Gastrocnemius medialis (tissue), 4 donors: Measurements from ENCODE around the gene OSTN. TPM values are rescaled to one million over a fixed set of nuclear protein-coding genes. Genes with fewer than 3 reads are reported as not detected.
"Not testable (repeated sequence)": the region's sequence is repeated elsewhere in the genome, so short reads cannot be mapped to it uniquely, and the experiment has no call there.

Experiments
- ATAC-seq, 2 donors: fragments of 150-250 bp; one replicate each; pipeline ENCODE4 v1.9.1; 2016
- DNase-seq, 2 donors: peaks; one replicate each; pipeline ENCODE4 v3.0.0-alpha.2; 2019
- H3K27ac ChIP-seq, 4 donors: fragments of 200-600 bp; sonication (generic); 1 replicate in 1 of 4; 2 replicates in 3 of 4; pipeline ENCODE4 v1.5.1; 2016 to 2018; ENCODE audit warnings: mild to moderate bottlenecking in 2 of 4, moderate library complexity in 1 of 4
- H3K27me3 ChIP-seq, 3 donors: fragments of 200-600 bp; sonication (generic) in 2 of 3; 1 replicate in 1 of 3; 2 replicates in 2 of 3; pipeline versions ENCODE4 v1.5.1 to v1.6.0; 2016 to 2019; ENCODE audit warnings: mild to moderate bottlenecking in 1 of 3, moderate library complexity in 1 of 3
- H3K36me3 ChIP-seq, 2 donors: fragments of 200-600 bp; sonication (generic) in 1 of 2; one replicate each; pipeline ENCODE4 v1.5.1; 2017 to 2018
- H3K4me1 ChIP-seq, 2 donors: fragments of 200-600 bp; sonication (generic) in 1 of 2; one replicate each; pipeline ENCODE4 v1.5.1; 2016 to 2017; ENCODE audit warnings: mild to moderate bottlenecking in 2 of 2
- H3K4me3 ChIP-seq, 4 donors: fragments of 200-600 bp; sonication (generic) in 3 of 4; 1 replicate in 1 of 4; 2 replicates in 3 of 4; pipeline ENCODE4 v1.5.1; 2016 to 2019; ENCODE audit warnings: mild to moderate bottlenecking in 2 of 4
- H3K9me3 ChIP-seq, 3 donors: fragments of 200-600 bp; sonication (generic) in 2 of 3; 1 replicate in 1 of 3; 2 replicates in 2 of 3; pipeline ENCODE4 v1.5.1; 2016 to 2019
- POLR2A ChIP-seq, 2 donors: fragments of 450-650 bp; IDR thresholded peaks; one replicate each; pipeline ENCODE4 v1.6.1; 2017; ENCODE audit warnings: antibody characterized with exemption in 2 of 2, mild to moderate bottlenecking in 2 of 2, moderate library complexity in 2 of 2
- in situ Hi-C, 4 donors: fragments of 200-750 bp; cut with MboI; loops; one replicate each; pipeline versions ENCODE4 v1.15.0 to v1.8.0; 2017; ENCODE audit warnings: low sequenced_read_pairs in 4 of 4
- intact Hi-C: fragments of 100-400 bp; cut with DNase I; formaldehyde crosslinking; loops from one replicate; pipeline ENCODE4 v1.15.1; 2023; ENCODE audit warnings: low total_unique reads
- total RNA-seq, 4 donors: library from RNA; depleted of rRNA; stranded (reverse); fragments of >200 nt; gene quantifications; one replicate each; pipeline versions ENCODE4 v1.1.0 to v1.2.3, GENCODE V29; 2016
- TF ChIP-seq, protein P1 (sequence below), 5 experiments: fragments of 450-650 bp in 3 of 5; fragments of 200-600 bp in 2 of 5; sonication (generic) in 2 of 5; IDR thresholded peaks in 4 of 5; conservative IDR thresholded peaks in 1 of 5; 1 replicate in 4 of 5; 2 replicates in 1 of 5; pipeline ENCODE4 v1.5.1; 2016 to 2019; ENCODE audit warnings: antibody characterized with exemption in 5 of 5, mild to moderate bottlenecking in 3 of 5, moderate library complexity in 3 of 5

The OSTN gene
- total RNA-seq, 4 donors from 2014 or later, result 0.07 TPM; not detected in 3

- no peak for ATAC-seq
- no peak for DNase-seq
- Histone ChIP-seq H3K4me3 (no peak overlapping the region), H3K36me3 (no peaks in the 10 kb centered on the region), H3K27me3 (no peaks in the 10 kb centered on the region), H3K27ac (no peak overlapping the region), H3K9me3 (no peaks in the 10 kb centered on the region), H3K4me1 (no peaks in the 10 kb centered on the region)
- intact Hi-C loops, result no loop called here
- in situ Hi-C loops, result no loop called here
- TF ChIP-seq, protein P1, sequence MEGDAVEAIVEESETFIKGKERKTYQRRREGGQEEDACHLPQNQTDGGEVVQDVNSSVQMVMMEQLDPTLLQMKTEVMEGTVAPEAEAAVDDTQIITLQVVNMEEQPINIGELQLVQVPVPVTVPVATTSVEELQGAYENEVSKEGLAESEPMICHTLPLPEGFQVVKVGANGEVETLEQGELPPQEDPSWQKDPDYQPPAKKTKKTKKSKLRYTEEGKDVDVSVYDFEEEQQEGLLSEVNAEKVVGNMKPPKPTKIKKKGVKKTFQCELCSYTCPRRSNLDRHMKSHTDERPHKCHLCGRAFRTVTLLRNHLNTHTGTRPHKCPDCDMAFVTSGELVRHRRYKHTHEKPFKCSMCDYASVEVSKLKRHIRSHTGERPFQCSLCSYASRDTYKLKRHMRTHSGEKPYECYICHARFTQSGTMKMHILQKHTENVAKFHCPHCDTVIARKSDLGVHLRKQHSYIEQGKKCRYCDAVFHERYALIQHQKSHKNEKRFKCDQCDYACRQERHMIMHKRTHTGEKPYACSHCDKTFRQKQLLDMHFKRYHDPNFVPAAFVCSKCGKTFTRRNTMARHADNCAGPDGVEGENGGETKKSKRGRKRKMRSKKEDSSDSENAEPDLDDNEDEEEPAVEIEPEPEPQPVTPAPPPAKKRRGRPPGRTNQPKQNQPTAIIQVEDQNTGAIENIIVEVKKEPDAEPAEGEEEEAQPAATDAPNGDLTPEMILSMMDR (IDR thresholded peaks at IDR 0.05 in 4 of 5, conservative IDR thresholded peaks at IDR 0.05 in 1 of 5), result no peak
- TF ChIP-seq POLR2A (IDR thresholded peaks at IDR 0.05), result no peak
Observed at GRCh38 chr3:191176038-191176785, 22.8 kb upstream of the OSTN start.

- intact Hi-C loops, H3K9me3 ChIP-seq, ATAC-seq, H3K4me3 ChIP-seq, H3K27ac ChIP-seq, H3K4me1 ChIP-seq, DNase-seq, H3K27me3 ChIP-seq, in situ Hi-C loops, H3K36me3 ChIP-seq: not testable (repeated sequence)
Observed at GRCh38 chr3:191185382-191185781, 13.7 kb upstream of the OSTN start.

DNA sequence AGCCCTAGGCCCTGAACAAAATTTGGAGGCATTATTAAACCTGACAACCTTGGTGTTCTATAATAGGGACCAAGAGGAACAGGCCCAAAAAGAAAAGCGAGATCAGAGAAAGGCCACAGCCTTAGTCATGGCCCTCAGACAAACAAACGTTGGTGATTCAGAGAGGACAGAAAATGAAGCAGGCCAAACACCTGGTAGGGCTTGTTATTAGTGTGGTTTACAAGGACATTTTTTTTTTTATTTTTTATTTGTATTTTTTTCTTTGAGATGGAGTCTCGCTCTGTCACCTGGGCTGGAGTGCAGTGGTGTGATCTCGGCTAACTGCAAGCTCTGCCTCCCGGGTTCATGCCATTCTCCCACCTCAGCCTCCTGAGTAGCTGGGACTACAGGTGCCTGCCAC lies 10.8 kb upstream of the OSTN start:
- DNase-seq, H3K27me3 ChIP-seq, H3K4me3 ChIP-seq, intact Hi-C loops, ATAC-seq, H3K9me3 ChIP-seq, H3K4me1 ChIP-seq, H3K36me3 ChIP-seq, in situ Hi-C loops, H3K27ac ChIP-seq: not testable (repeated sequence)

- in situ Hi-C loops, DNase-seq, H3K9me3 ChIP-seq, H3K36me3 ChIP-seq, H3K4me1 ChIP-seq, H3K4me3 ChIP-seq, H3K27ac ChIP-seq, ATAC-seq, H3K27me3 ChIP-seq, intact Hi-C loops: not testable (repeated sequence)
Observed at GRCh38 chr3:191192270-191192669, 6.8 kb upstream of the OSTN start.

- Histone ChIP-seq H3K27me3 (no peaks in the 10 kb centered on the region), H3K4me3 (no peak overlapping the region), H3K4me1 (no peaks in the 10 kb centered on the region), H3K36me3 (no peaks in the 10 kb centered on the region), H3K9me3 (no peaks in the 10 kb centered on the region), H3K27ac (no peak overlapping the region)
- DNase-seq, result no peak
- intact Hi-C loops (no loop called here), in situ Hi-C loops (no loop called here)
- ATAC-seq, result no peak
- TF ChIP-seq, protein P1 (IDR thresholded peaks at IDR 0.05 in 4 of 5, conservative IDR thresholded peaks at IDR 0.05 in 1 of 5), result no peak
- no peak for TF ChIP-seq POLR2A (IDR thresholded peaks at IDR 0.05)
Observed at GRCh38 chr3:191192941-191193340, 6.1 kb upstream of the OSTN start.

DNA sequence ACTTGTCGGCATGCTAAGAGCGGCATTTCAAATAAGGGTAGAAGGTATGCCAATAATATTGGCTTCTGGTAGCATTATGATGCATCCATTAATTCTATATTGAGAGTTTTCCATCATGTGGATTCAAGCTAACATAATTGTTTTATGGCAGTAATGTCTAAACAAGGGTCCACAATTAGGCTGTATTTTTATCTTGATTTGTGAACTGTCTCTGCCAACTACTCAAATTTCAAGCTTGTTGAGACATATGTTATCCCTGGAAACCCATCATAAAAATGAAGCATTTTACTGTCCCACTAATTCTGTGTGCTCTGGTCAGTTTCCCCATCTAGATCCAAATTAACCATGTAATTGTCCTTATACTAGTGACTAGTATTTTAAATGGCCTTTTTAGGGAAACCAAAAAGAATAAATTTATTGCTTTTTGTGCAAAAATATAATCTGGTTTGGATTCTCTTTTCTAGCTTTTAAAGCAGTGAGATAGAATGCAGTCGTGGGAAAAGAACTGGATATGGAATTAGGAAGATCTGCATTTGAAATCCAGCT lies 1.2 kb upstream of the OSTN start:
- ATAC-seq (no peak), DNase-seq (no peak)
- H3K4me3 ChIP-seq, result no peak overlapping the region
- no peaks in the 10 kb centered on the region for H3K9me3 ChIP-seq
- TF ChIP-seq, protein P1 (IDR thresholded peaks at IDR 0.05 in 4 of 5, conservative IDR thresholded peaks at IDR 0.05 in 1 of 5), result no peak
- no peak for TF ChIP-seq POLR2A (IDR thresholded peaks at IDR 0.05)
- intact Hi-C loops, result no loop called here
- in situ Hi-C loops, result no loop called here
- no peak overlapping the region for H3K27ac ChIP-seq
- no peaks in the 10 kb centered on the region for H3K4me1 ChIP-seq
- no peaks in the 10 kb centered on the region for H3K36me3 ChIP-seq
- H3K27me3 ChIP-seq, result no peaks in the 10 kb centered on the region
